SK-N-MC (cell line): ENCODE results near the gene CDH4.

Experiments
- EZH2 ChIP-seq: fragments of 200-600 bp; sonication (generic); IDR thresholded peaks from one replicate; pipeline ENCODE4 v1.6.1; 2017; ENCODE audit warnings: antibody characterized with exemption
- FOXP2 ChIP-seq: optimal IDR thresholded peaks from 2 replicates; pipeline ENCODE3; 2011; ENCODE audit warnings: mild to moderate bottlenecking, moderate library complexity; ENCODE audit not compliant: insufficient read depth; ENCODE audit errors: extremely low read length, control extremely low read depth
- POLR2AphosphoS5 ChIP-seq: IDR thresholded peaks from 2 replicates; pipeline ENCODE4 v1.6.1; 2012; ENCODE audit warnings: mild to moderate bottlenecking, low read depth, low read length, borderline replicate concordance

- no peak for TF ChIP-seq POLR2AphosphoS5
- TF ChIP-seq EZH2, result no peak
- no peak for TF ChIP-seq FOXP2
Observed at GRCh38 chr20:61805781-61806180, 553.7 kb downstream of the CDH4 start.
